BLaER1 treated with 17β-estradiol and CSF1 and Interleukin-3, amounts not matched to agents 10 nM and 100 nM (cell line): ENCODE results near the gene ATP4B.

Experiments
- H3K27ac ChIP-seq, 11 experiments: shearing (Covaris generic); formaldehyde crosslinking; 2 replicates each; pipeline ENCODE4 v1.8.1; 2022
- H3K27me3 ChIP-seq, 11 experiments: shearing (Covaris generic); formaldehyde crosslinking; 2 replicates each; pipeline ENCODE4 v1.8.1; 2022
- H3K36me3 ChIP-seq, 11 experiments: shearing (Covaris generic); formaldehyde crosslinking; 2 replicates each; pipeline ENCODE4 v1.8.1; 2022
- H3K4me1 ChIP-seq, 10 experiments: shearing (Covaris generic); formaldehyde crosslinking; 2 replicates each; pipeline ENCODE4 v1.8.1; 2022
- H3K4me2 ChIP-seq, 11 experiments: shearing (Covaris generic); formaldehyde crosslinking; 2 replicates each; pipeline ENCODE4 v1.8.1; 2022
- H3K4me3 ChIP-seq, 10 experiments: shearing (Covaris generic); formaldehyde crosslinking; 2 replicates each; pipeline ENCODE4 v1.8.1; 2022
- H3K9ac ChIP-seq, 11 experiments: shearing (Covaris generic); formaldehyde crosslinking; 2 replicates each; pipeline ENCODE4 v1.8.1; 2022
- H3K9me3 ChIP-seq, 11 experiments: shearing (Covaris generic); formaldehyde crosslinking; replicated peaks in 1 of 11; 2 replicates each; pipeline ENCODE4 v1.8.1; 2022
- H4K20me1 ChIP-seq, 11 experiments: shearing (Covaris generic); formaldehyde crosslinking; 2 replicates each; pipeline ENCODE4 v1.8.1; 2022
- Cebpa-rat ChIP-seq, 11 experiments: shearing (Covaris generic); IDR thresholded peaks; 2 replicates each; pipeline ENCODE4 v1.8.1; 2022

ATP4B gene

DNA sequence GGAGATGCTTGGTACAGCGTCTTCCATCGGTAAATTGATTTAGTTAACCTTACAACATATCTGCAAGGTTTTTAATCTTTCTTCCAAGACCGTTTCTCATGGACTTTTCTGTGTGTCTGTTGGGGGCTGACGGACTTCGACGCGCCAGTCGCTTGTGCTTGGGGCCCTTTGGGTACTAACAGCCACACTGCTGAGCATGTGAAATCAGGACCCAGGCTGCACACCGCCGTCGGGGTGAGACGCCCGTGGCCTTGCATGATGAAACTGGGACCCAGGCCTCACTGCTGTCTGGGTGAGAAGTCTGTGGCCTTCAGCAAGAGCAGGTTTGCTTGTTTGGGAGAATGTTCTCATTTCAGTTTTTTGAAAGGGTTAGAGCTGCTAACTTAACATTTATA is 9.8 kb downstream of the ATP4B start:
- H3K4me3 ChIP-seq, result no peak overlapping the region
- no peak overlapping the region for H3K9ac ChIP-seq
- peaks cover 17 to 80% (median 65%) of the 10 kb centered on the region in 10 experiments for H3K4me1 ChIP-seq
- H3K36me3 ChIP-seq, result peaks cover 0 to 10% (median 0%) of the 10 kb centered on the region in 11 experiments; a peak in 3 of 22 replicates
- H4K20me1 ChIP-seq, result peaks cover 0 to 21% (median under 1%) of the 10 kb centered on the region in 11 experiments; a peak in 10 of 22 replicates
- no peaks in the 10 kb centered on the region for H3K9me3 ChIP-seq
- no peak overlapping the region; a peak in 2 of 22 replicates for H3K4me2 ChIP-seq
- no peak overlapping the region for H3K27ac ChIP-seq
- TF ChIP-seq Cebpa-rat (IDR thresholded peaks at IDR 0.05), result no peak
- no peaks in the 10 kb centered on the region; a peak in 2 of 22 replicates for H3K27me3 ChIP-seq

DNA sequence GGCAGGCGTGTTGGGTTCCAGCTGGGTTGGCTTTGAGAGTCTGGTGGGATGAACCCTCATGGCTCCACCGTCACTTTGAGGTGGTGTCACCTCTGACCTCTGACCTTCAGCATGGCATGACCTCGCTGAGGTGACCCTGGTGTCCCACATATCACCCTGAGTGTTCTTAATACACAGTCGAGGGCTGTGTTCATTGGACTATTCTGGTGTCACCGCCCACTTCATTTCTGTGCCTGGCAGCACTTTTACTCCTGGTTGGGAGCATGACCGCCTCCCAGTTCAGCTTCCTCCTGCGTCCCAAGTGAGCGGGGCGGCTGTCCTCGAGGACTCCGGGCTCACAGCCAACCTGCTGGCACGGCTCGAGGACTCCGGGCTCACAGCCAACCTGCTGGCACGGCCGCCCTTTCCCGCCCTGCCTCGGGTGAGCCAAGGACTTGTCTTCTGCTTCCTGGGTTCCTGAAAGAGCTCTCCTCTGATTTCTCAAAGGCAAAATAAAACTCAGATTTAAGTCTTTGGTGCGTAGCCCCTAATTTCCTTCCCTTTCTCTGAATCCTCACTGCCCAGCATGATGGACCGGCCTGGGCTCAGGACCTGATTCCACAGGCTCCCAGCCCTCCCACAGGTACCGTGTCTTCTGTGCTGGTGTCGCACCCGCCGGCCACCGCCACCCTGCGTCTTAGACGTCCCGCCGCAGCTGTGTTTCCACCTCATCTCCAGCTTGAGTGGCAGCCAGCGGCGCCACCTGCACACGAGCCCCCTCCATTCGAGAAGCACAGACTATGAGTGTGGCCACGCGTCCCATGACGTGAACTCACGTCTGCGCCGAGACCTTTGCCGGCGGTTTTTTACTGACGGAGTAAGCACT is 10.4 kb downstream of the ATP4B start:
- Histone ChIP-seq H3K27ac (peak overlapping the region in 3 of 11 experiments; percentile 10 to 26 (median 19); a peak in 2 of 22 replicates), H3K4me2 (peak overlapping the region; percentile 26 to 71 (median 62)), H3K27me3 (no peaks in the 10 kb centered on the region), H3K4me3 (no peak overlapping the region), H3K4me1 (peaks cover 17 to 80% (median 65%) of the 10 kb centered on the region in 10 experiments), H3K9me3 (peaks cover 0 to 4% (median 0%) of the 10 kb centered on the region in 11 experiments; a peak in 6 of 22 replicates), H3K36me3 (peaks cover under 1 to 13% (median 2%) of the 10 kb centered on the region in 11 experiments; a peak in 9 of 22 replicates), H4K20me1 (peaks cover 0 to 15% (median 0%) of the 10 kb centered on the region in 11 experiments; a peak in 6 of 22 replicates), H3K9ac (no peak overlapping the region)
- no peak for TF ChIP-seq Cebpa-rat (IDR thresholded peaks at IDR 0.05)

DNA sequence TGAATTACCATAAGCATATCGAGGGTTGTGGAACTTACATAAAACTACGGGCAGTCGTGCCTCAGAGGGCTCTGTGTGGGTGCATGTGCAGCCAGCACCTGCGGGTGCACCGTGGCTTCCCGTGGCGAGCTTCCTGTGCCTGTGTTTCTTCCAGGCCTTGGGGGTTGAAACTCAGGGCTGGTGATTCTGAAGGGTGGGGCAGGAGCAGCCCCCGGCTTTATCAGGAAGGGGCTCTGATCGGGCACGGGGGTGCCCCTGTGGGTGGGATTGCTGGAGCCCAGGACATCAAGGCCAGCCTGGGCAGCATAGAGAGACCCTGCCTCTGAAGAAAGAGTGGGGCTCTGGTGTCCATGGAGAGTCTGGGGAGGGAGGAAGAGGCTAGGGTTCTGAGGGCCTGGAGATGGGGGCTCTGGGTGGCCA is 11.1 kb downstream of the ATP4B start:
- Histone ChIP-seq H3K9me3 (peaks cover 0 to 11% (median 6%) of the 10 kb centered on the region in 11 experiments; a peak in 11 of 22 replicates), H3K36me3 (peaks cover 7 to 20% (median 9%) of the 10 kb centered on the region in 11 experiments; a peak in 21 of 22 replicates), H3K4me1 (peaks cover 17 to 80% (median 64%) of the 10 kb centered on the region in 10 experiments), H4K20me1 (peaks cover 0 to 9% (median 0%) of the 10 kb centered on the region in 11 experiments; a peak in 6 of 22 replicates), H3K4me2 (peak overlapping the region; percentile 26 to 71 (median 62)), H3K27ac (peak overlapping the region in 3 of 11 experiments; percentile 10 to 26 (median 19); a peak in 2 of 22 replicates), H3K4me3 (no peak overlapping the region), H3K9ac (no peak overlapping the region), H3K27me3 (no peaks in the 10 kb centered on the region)
- TF ChIP-seq Cebpa-rat (IDR thresholded peaks at IDR 0.05), result no peak

DNA sequence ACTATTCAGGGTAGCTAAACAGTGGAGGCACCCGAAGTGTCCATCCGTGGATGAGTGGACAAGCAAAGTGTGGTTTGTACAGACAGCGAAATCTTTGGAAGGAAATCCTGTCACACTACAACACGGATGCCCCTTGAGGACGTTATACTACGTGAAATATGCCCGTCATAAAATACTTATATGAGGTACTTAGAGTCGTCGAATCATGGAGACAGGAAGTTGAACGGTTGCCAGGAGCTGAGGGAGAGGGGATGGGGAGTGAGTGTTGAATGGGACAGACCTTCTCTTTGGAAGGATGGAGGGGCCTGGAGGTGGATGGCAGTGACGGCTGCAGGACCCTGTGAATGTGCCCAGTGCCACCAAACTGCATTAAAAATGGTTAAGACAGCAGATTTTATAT is 11.6 kb downstream of the ATP4B start:
- Histone ChIP-seq H3K4me2 (peak overlapping the region in 9 of 11 experiments; percentile 26 to 68 (median 62); a peak in 18 of 22 replicates), H3K9ac (no peak overlapping the region), H3K27ac (no peak overlapping the region), H4K20me1 (peaks cover 0 to 9% (median 0%) of the 10 kb centered on the region in 11 experiments; a peak in 4 of 22 replicates), H3K27me3 (no peaks in the 10 kb centered on the region), H3K4me1 (peaks cover 17 to 77% (median 63%) of the 10 kb centered on the region in 10 experiments), H3K9me3 (peaks cover 0 to 15% (median 9%) of the 10 kb centered on the region in 11 experiments; a peak in 12 of 22 replicates), H3K4me3 (no peak overlapping the region), H3K36me3 (peaks cover 13 to 25% (median 14%) of the 10 kb centered on the region in 11 experiments; a peak in 21 of 22 replicates)
- no peak for TF ChIP-seq Cebpa-rat (IDR thresholded peaks at IDR 0.05)

DNA sequence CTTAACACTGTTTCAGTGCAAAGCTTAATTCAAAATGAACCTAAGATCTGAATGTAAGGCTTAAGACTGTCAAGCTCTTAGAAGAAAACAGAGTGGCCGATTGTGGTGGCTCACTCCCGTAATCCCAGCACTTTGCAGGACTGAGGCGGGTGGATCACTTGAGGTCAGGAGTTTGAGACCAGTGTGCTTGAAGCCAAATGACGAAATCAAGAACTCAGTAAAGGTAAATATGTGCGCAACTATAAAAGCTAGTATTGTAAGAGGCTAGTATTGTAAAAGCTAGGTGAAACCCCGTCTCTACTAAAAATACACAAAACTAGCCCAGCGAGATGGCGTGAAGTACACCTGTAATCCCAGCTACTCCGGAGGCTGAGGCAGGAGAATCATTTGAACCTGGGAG is 12.7 kb downstream of the ATP4B start:
- no peak for TF ChIP-seq Cebpa-rat (IDR thresholded peaks at IDR 0.05)
- H3K27me3 ChIP-seq, result no peaks in the 10 kb centered on the region

DNA sequence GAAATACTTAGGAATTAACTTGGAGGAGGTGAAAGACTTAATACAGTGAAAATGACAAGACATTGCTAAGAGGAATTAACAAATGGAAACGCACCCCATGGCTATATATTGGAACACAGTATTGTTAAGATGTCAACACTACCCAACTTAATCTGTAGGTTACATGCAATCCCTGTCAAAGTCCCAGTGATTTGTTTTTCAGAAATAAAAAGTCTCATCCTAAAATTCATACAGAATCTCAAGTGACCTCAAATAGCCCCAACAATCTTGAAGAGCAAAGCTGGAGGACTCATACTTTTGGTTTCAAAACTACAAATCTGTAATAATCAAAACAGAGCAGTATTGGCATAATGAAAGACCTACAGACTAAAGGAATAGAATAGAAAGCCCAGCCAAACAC is 13.2 kb downstream of the ATP4B start:
- Histone ChIP-seq H3K4me1 (peaks cover 17 to 69% (median 62%) of the 10 kb centered on the region in 10 experiments), H3K27me3 (no peaks in the 10 kb centered on the region), H3K4me2 (peak overlapping the region in 8 of 11 experiments; percentile 23 to 70 (median 67); a peak in 10 of 22 replicates), H3K9ac (no peak overlapping the region), H3K27ac (peak overlapping the region in 1 of 11 experiments; percentile 67; a peak in 2 of 22 replicates), H3K9me3 (peaks cover 0 to 16% (median 10%) of the 10 kb centered on the region in 11 experiments; a peak in 13 of 22 replicates), H4K20me1 (peaks cover 0 to 15% (median 1%) of the 10 kb centered on the region in 11 experiments; a peak in 3 of 22 replicates), H3K36me3 (peaks cover 24 to 39% (median 28%) of the 10 kb centered on the region in 11 experiments), H3K4me3 (no peak overlapping the region)
- no peak for TF ChIP-seq Cebpa-rat (IDR thresholded peaks at IDR 0.05)

More for the DNA sequence above, 12.7 kb downstream of the ATP4B start:
- H3K9ac ChIP-seq, result no peak overlapping the region
- H3K9me3 ChIP-seq, result peaks cover 0 to 16% (median 10%) of the 10 kb centered on the region in 11 experiments; a peak in 13 of 22 replicates
- peak overlapping the region in 1 of 11 experiments; percentile 67; a peak in 1 of 22 replicates for H3K27ac ChIP-seq
- peaks cover 0 to 10% (median 0%) of the 10 kb centered on the region in 11 experiments; a peak in 2 of 22 replicates for H4K20me1 ChIP-seq
- peaks cover 19 to 34% (median 23%) of the 10 kb centered on the region in 11 experiments for H3K36me3 ChIP-seq
- peak overlapping the region in 8 of 11 experiments; percentile 10 to 68 (median 64); a peak in 13 of 22 replicates for H3K4me2 ChIP-seq
- no peak overlapping the region for H3K4me3 ChIP-seq
- peaks cover 17 to 69% (median 62%) of the 10 kb centered on the region in 10 experiments for H3K4me1 ChIP-seq

DNA sequence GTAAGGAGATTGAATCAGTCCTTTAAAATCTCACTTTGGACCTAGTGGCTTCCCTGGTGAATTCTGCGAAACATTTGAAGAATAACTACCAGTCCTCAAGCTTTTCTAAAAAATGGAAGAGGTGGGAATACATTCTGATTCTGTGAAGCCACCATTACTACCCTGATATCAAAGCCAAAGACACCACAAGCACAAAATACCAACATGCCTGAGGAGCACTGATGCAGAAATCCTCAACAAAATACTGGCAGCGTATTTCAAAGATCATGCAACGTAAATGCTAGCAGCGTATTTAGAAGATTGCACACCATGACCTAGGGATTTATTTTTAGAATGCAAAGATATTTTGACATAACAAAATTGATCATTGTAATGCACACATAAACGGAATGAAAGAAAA is 14.4 kb downstream of the ATP4B start:
- no peaks in the 10 kb centered on the region for H3K27me3 ChIP-seq
- peaks cover 36 to 51% (median 40%) of the 10 kb centered on the region in 11 experiments for H3K36me3 ChIP-seq
- H3K27ac ChIP-seq, result peak overlapping the region in 8 of 11 experiments; percentile 13 to 67 (median 48); a peak in 12 of 22 replicates
- H3K9me3 ChIP-seq, result peaks cover 0 to 17% (median 10%) of the 10 kb centered on the region in 11 experiments; a peak in 13 of 22 replicates
- peak overlapping the region in 1 of 11 experiments; percentile 51; a peak in 1 of 22 replicates for H3K9ac ChIP-seq
- H3K4me3 ChIP-seq, result no peak overlapping the region
- H3K4me2 ChIP-seq, result peak overlapping the region in 10 of 11 experiments; percentile 11 to 71 (median 64); a peak in 18 of 22 replicates
- peaks cover 0 to 21% (median 3%) of the 10 kb centered on the region in 11 experiments; a peak in 3 of 22 replicates for H4K20me1 ChIP-seq
- peak in 2 of 11 experiments; percentile 12 to 22; a peak in 2 of 22 replicates for TF ChIP-seq Cebpa-rat (IDR thresholded peaks at IDR 0.05)
- H3K4me1 ChIP-seq, result peaks cover 17 to 69% (median 62%) of the 10 kb centered on the region in 10 experiments

DNA sequence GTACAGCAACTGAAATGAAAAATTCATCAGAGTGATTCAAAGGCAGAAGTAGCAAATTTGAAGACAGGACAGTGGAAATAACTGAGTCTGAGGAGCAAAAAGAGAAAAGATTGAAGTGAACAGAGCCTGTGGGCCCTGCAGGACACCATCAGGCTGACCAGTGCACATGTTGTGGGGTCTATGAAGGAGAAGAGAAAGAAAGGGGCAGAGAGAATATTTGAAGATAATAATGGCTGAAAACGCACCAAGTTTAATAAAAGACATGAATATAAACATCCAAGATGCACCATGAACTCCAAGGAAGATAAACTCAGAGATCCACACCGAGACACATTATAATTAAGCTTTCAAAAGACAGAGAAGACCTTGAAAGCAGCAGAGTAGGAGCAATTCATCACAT is 15.4 kb downstream of the ATP4B start:
- H3K4me1 ChIP-seq, result peaks cover 13 to 61% (median 56%) of the 10 kb centered on the region in 10 experiments
- peak overlapping the region in 6 of 11 experiments; percentile 7 to 67 (median 40); a peak in 8 of 22 replicates for H3K27ac ChIP-seq
- peaks cover 47 to 62% (median 50%) of the 10 kb centered on the region in 11 experiments for H3K36me3 ChIP-seq
- H4K20me1 ChIP-seq, result peaks cover 0 to 14% (median 3%) of the 10 kb centered on the region in 11 experiments; a peak in 8 of 22 replicates
- TF ChIP-seq Cebpa-rat (IDR thresholded peaks at IDR 0.05), result no peak
- no peaks in the 10 kb centered on the region for H3K27me3 ChIP-seq
- H3K9ac ChIP-seq, result no peak overlapping the region
- H3K4me3 ChIP-seq, result no peak overlapping the region
- H3K9me3 ChIP-seq, result peaks cover 0 to 17% (median 10%) of the 10 kb centered on the region in 11 experiments; a peak in 13 of 22 replicates
- H3K4me2 ChIP-seq, result peak overlapping the region in 9 of 11 experiments; percentile 4 to 71 (median 64); a peak in 14 of 22 replicates
